ENCODE measurements around the gene RC3H1. TPM values are rescaled to one million over a fixed set of nuclear protein-coding genes. Genes with fewer than 3 reads are reported as not detected.

Gene RC3H1
- total and polyA plus RNA-seq, 2 of the 8 experiments (the other 6 are each of a cell fraction or from before 2014, with no cell fraction given): 7.4 to 32.2 TPM

- no peak for TF ChIP-seq CHD7 (IDR thresholded peaks at IDR 0.05; ENCODE audit: insufficient replicate concordance, low read length)
- no peak for TF ChIP-seq BCL11A (IDR thresholded peaks at IDR 0.05; ENCODE audit: low read depth in 2 of 2, low read length in 2 of 2)
- TF ChIP-seq CHD2 (IDR thresholded peaks at IDR 0.05; ENCODE audit: low read length): no peak
- TF ChIP-seq SIN3A (conservative IDR thresholded peaks at IDR 0.05 in 1 of 2, IDR thresholded peaks at IDR 0.05 in 1 of 2; ENCODE audit: low read depth in 1 of 2, low read length in 2 of 2): no peak
- no peak for TF ChIP-seq SAP30 (IDR thresholded peaks at IDR 0.05; ENCODE audit: insufficient read depth, insufficient replicate concordance, low read length)
- TF ChIP-seq GABPA (IDR thresholded peaks at IDR 0.05; ENCODE audit: borderline replicate concordance, insufficient read depth, low read length): no peak
- no peak for TF ChIP-seq CREB1 (IDR thresholded peaks at IDR 0.05)
- no peak for TF ChIP-seq SRF (IDR thresholded peaks at IDR 0.05; ENCODE audit: low read depth, low read length)
- TF ChIP-seq MAX (IDR thresholded peaks at IDR 0.05): no peak
Measured at GRCh38 chr1:173893611-173894010, 128.5 kb downstream of the RC3H1 start (continued).

Measured in H1 (cell line).